IMR-90 (cell line): Measurements from ENCODE around the gene CDON. TPM values are rescaled to one million over a fixed set of nuclear protein-coding genes. Genes with fewer than 3 reads are reported as not detected.

Experiments
- ATAC-seq: fragments of 200-7000 bp; cut with Tn5 transposase; 2 replicates; pipeline ENCODE4 v1.9.1; 2020; ENCODE audit warnings: low read depth, mild to moderate bottlenecking, moderate library complexity
- BruUV-seq: library from RNA; stranded (reverse); fragments of 400-500 nt; replicated peaks from 2 replicates; lab custom pipeline; 2021; lab: Mats Ljungman, UMichigan
- CTCF ChIA-PET: fragments of 300-600 bp; formaldehyde crosslinking; extraction: SDS; loops from one replicate; lab custom pipeline; 2021; ENCODE audit warnings: antibody characterized with exemption; lab: Yijun Ruan, JAX
- POLR2A ChIA-PET: fragments of 300-600 bp; sonication (Branson Sonifier 250); formaldehyde crosslinking; loops from one replicate; lab custom pipeline; 2022; ENCODE audit warnings: antibody characterized with exemption; ENCODE audit not compliant: unreplicated experiment; lab: Charles Lee
- DNase-seq: peaks from one replicate; pipeline ENCODE4 v3.0.0; 2013
- H2AFZ ChIP-seq: replicated peaks from 2 replicates; pipeline ENCODE3; 2013; ENCODE audit warnings: low read length, mild to moderate bottlenecking; ENCODE audit not compliant: poor library complexity
- H2AK5ac ChIP-seq: 2 replicates; pipeline ENCODE4 v1.6.1; 2013; ENCODE audit warnings: low read depth, low read length, inconsistent platforms
- H2AK9ac ChIP-seq: replicated peaks from 2 replicates; pipeline ENCODE3; 2013; ENCODE audit warnings: mild to moderate bottlenecking, low read depth, low read length, moderate library complexity; ENCODE audit not compliant: poor library complexity
- H2BK120ac ChIP-seq: 2 replicates; pipeline ENCODE4 v1.6.1; 2013; ENCODE audit warnings: low read depth, low read length, inconsistent platforms
- H2BK15ac ChIP-seq: 3 replicates; pipeline ENCODE4 v1.6.1; 2013; ENCODE audit warnings: low read depth, low read length, inconsistent platforms
- H2BK20ac ChIP-seq: 2 replicates; pipeline ENCODE4 v1.6.1; 2013; ENCODE audit warnings: low read depth, mild to moderate bottlenecking, inconsistent platforms, low read length, moderate library complexity
- H2BK5ac ChIP-seq: 2 replicates; pipeline ENCODE4 v1.6.1; 2013; ENCODE audit warnings: mild to moderate bottlenecking, low read depth, low read length, inconsistent platforms; ENCODE audit not compliant: poor library complexity, severe bottlenecking
- H3K14ac ChIP-seq: replicated peaks from 2 replicates; pipeline ENCODE4 v1.6.1; 2013; ENCODE audit warnings: low read depth, low read length, inconsistent platforms
- H3K18ac ChIP-seq: 2 replicates; pipeline ENCODE4 v1.6.1; 2013; ENCODE audit warnings: low read depth, low read length, control low read depth
- H3K23ac ChIP-seq: 2 replicates; pipeline ENCODE4 v1.6.1; 2013; ENCODE audit warnings: low read depth, low read length, inconsistent platforms
- H3K27ac ChIP-seq: 2 replicates; pipeline ENCODE4 v1.5.1; 2013; ENCODE audit warnings: mild to moderate bottlenecking, control low read depth, low read length; ENCODE audit not compliant: insufficient read depth
- H3K27me3 ChIP-seq: 2 replicates; pipeline ENCODE4 v1.6.1; 2013; ENCODE audit warnings: low read length; ENCODE audit not compliant: control insufficient read depth, insufficient read depth
- H3K36me3 ChIP-seq: 2 replicates; pipeline ENCODE4 v1.6.1; 2013; ENCODE audit warnings: low read length, mixed read lengths; ENCODE audit not compliant: control insufficient read depth, insufficient read depth
- H3K4ac ChIP-seq: 2 replicates; pipeline ENCODE4 v1.6.1; 2013; ENCODE audit warnings: low read depth, low read length, inconsistent platforms
- H3K4me1 ChIP-seq: 2 replicates; pipeline ENCODE4 v1.6.1; 2013; ENCODE audit warnings: low read length, mixed read lengths; ENCODE audit not compliant: control insufficient read depth, insufficient read depth
- H3K4me2 ChIP-seq: 2 replicates; pipeline ENCODE4 v1.6.1; 2013; ENCODE audit warnings: low read depth, mild to moderate bottlenecking, control low read depth, low read length, moderate library complexity
- H3K4me3 ChIP-seq: 2 replicates; pipeline ENCODE4 v1.5.1; 2013; ENCODE audit warnings: low read depth, mild to moderate bottlenecking, control low read depth, low read length, moderate library complexity; ENCODE audit not compliant: insufficient read depth
- H3K56ac ChIP-seq: 2 replicates; pipeline ENCODE4 v1.6.1; 2013; ENCODE audit warnings: low read length, inconsistent platforms; ENCODE audit not compliant: insufficient read depth; ENCODE audit errors: extremely low read depth
- H3K79me1 ChIP-seq, 2 experiments: 2 replicates each; pipeline ENCODE4 v1.6.1; 2013; ENCODE audit warnings: low read length in 2 of 2, inconsistent platforms in 1 of 2, low read depth in 1 of 2
- H3K9ac ChIP-seq: 2 replicates; pipeline ENCODE4 v1.6.1; 2013; ENCODE audit warnings: low read depth, low read length, control low read depth
- H3K9me1 ChIP-seq: 2 replicates; pipeline ENCODE4 v1.6.1; 2013; ENCODE audit warnings: low read length, inconsistent platforms; ENCODE audit not compliant: insufficient read depth
- H3K9me3 ChIP-seq: 2 replicates; pipeline ENCODE4 v1.6.1; 2013; ENCODE audit warnings: low read length; ENCODE audit not compliant: control insufficient read depth, insufficient read depth
- H4K20me1 ChIP-seq: 2 replicates; pipeline ENCODE4 v1.6.1; 2013; ENCODE audit warnings: low read length, inconsistent platforms; ENCODE audit not compliant: insufficient read depth
- H4K5ac ChIP-seq: 2 replicates; pipeline ENCODE4 v1.6.1; 2013; ENCODE audit warnings: mild to moderate bottlenecking, low read depth, low read length, control low read depth
- H4K8ac ChIP-seq, 2 experiments: 2 replicates each; pipeline ENCODE4 v1.6.1; 2013; ENCODE audit warnings: low read depth in 2 of 2, low read length in 2 of 2, control low read depth in 1 of 2, inconsistent platforms in 1 of 2
- H4K91ac ChIP-seq: 2 replicates; pipeline ENCODE4 v1.6.1; 2013; ENCODE audit warnings: low read depth, low read length, inconsistent platforms; ENCODE audit not compliant: insufficient read depth
- FOS ChIP-seq: fragments of 150-350 bp; IDR thresholded peaks from 2 replicates; pipeline ENCODE4 v1.6.1; 2016; ENCODE audit warnings: low read depth, low read length
- NFE2L2 ChIP-seq: fragments of 150-350 bp; IDR thresholded peaks from 2 replicates; pipeline ENCODE4 v1.6.1; 2016; ENCODE audit warnings: low read depth, mild to moderate bottlenecking, low read length
- WGBS, 2 experiments: methylation state at CpG; one replicate each; pipeline versions ENCODE4 v1.1.5 to v1.1.7; 2013; ENCODE audit warnings: missing lambda C conversion rate in 2 of 2; ENCODE audit not compliant: insufficient read length in 1 of 2; ENCODE audit errors: extremely low coverage in 2 of 2; 5-methylcytosine and 5-hydroxymethylcytosine counted together
- dilution Hi-C: fragments of 300-500 bp; cut with HindIII; formaldehyde crosslinking; loops from one replicate; pipeline ENCODE4 v1.14.3; 2018; ENCODE audit warnings: low sequenced_read_pairs; ENCODE audit not compliant: unreplicated experiment
- in situ Hi-C: fragments of 300-500 bp; cut with MboI; formaldehyde crosslinking; loops from 3 replicates; pipeline ENCODE4 v1.14.3; 2019; ENCODE audit warnings: low sequenced_read_pairs, inconsistent platforms, mixed read lengths
- intact Hi-C: fragments of 100-400 bp; cut with micrococcal nuclease; formaldehyde crosslinking; loops from 2 replicates; pipeline ENCODE4 v1.10.0; 2022
- polyA plus RNA-seq, 3 experiments: library from polyadenylated mRNA; depleted of rRNA; stranded (reverse); fragments of >200 nt; gene quantifications; 2 replicates each; pipeline ENCODE4 v1.2.3, GENCODE V29; 2012; ENCODE audit warnings: low replicate concordance in 1 of 3
- total RNA-seq: library from RNA; depleted of rRNA; stranded (reverse); fragments of >200 nt; gene quantifications from 2 replicates; pipeline ENCODE4 v1.2.3, GENCODE V29; 2012

CDON gene
- total and polyA plus RNA-seq, 2 of the 4 experiments (the other 2 are of a cell fraction) = 1.2 to 3.8 TPM

- Histone ChIP-seq H3K4me1 (no peaks in the 10 kb centered on the region), H2BK120ac (no peak overlapping the region), H3K14ac (no peak overlapping the region), H2BK5ac (no peak overlapping the region), H3K9me1 (no peaks in the 10 kb centered on the region), H2BK15ac (no peak overlapping the region), H3K4me3 (no peak overlapping the region), H4K8ac (no peak overlapping the region), H3K27me3 (peaks cover 9% of the 10 kb centered on the region), H3K27ac (no peak overlapping the region), H3K4me2 (no peak overlapping the region), H3K36me3 (no peaks in the 10 kb centered on the region), H2AK9ac (no peak overlapping the region), H2BK20ac (no peak overlapping the region), H3K79me1 (no peaks in the 10 kb centered on the region), H2AK5ac (no peak overlapping the region), H3K18ac (no peak overlapping the region), H4K5ac (no peak overlapping the region), H4K20me1 (no peaks in the 10 kb centered on the region), H2AFZ (no peak overlapping the region), H3K9ac (no peak overlapping the region), H3K23ac (no peak overlapping the region), H3K4ac (no peak overlapping the region), H4K91ac (no peak overlapping the region), H3K56ac (no peak overlapping the region), H3K9me3 (no peaks in the 10 kb centered on the region)
- dilution Hi-C loops (no loop called here), intact Hi-C loops (no loop called here), in situ Hi-C loops (no loop called here)
- ATAC-seq (no peak), DNase-seq (no peak)
- no TSS peak for BruUV-seq
- TF ChIP-seq FOS = no peak
- TF ChIP-seq NFE2L2 = no peak
- ChIA-PET POLR2A (no interaction called here), CTCF (no interaction called here)
- 80% methylated on average over 3 of the region's 5 CpGs; no CpG with 5 or more reads in 1 of the 2 experiments for WGBS, 2 experiments
Observed at GRCh38 chr11:126035718-126036117, 26.9 kb downstream of the CDON start.
